RCC 7860 (cell line): ENCODE results near the gene PPP1CB.

ENCODE experiments used
- DNase-seq: peaks from one replicate; pipeline ENCODE4 v3.0.0-alpha.2; 2015; ENCODE audit warnings: low spot score
- FAIRE-seq: peaks from 2 replicates; lab custom pipeline; 2012; peaks lifted over from hg19 to GRCh38; lab: Jason Lieb, UNC

The PPP1CB gene

DNA sequence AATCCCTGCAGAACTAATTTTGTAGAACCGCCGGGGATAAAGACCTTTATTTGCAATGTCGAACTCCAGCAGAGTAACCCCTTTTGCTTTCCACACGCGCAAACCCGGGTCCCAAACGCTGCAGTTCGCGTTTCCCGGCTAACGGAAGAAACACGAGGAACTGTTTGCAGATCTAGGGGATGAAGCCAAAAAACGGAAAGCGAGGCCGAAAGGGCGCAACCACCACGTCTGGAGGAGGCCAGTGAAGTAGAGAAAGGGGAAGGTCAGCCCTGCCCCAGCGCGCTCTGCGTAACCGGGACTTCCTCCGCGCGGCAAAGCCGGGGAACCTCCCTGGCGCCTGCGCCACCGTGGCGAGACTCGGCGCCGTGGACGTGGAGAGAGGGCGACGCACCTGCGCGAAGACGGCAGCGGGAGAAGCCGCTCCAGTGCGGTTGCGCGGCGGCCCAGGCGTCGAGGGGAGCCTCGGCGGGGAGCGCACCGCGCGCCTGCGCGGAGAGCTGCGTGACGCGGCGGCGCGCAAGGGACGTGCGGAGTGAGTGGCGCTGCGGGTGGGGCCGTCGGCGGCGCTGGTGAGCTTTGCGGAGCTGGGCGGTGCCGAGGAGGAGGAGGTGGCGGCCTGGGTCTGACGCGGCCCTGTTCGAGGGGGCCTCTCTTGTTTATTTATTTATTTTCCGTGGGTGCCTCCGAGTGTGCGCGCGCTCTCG is at the start of gene PPP1CB:
TSS of gene PPP1CB (plus strand) at position 579 of the 704 bp plus-strand sequence. CDS start 295 bp downstream, outside the sequence.
- FAIRE-seq: no peak
- DNase-seq: peak; percentile 89

DNA sequence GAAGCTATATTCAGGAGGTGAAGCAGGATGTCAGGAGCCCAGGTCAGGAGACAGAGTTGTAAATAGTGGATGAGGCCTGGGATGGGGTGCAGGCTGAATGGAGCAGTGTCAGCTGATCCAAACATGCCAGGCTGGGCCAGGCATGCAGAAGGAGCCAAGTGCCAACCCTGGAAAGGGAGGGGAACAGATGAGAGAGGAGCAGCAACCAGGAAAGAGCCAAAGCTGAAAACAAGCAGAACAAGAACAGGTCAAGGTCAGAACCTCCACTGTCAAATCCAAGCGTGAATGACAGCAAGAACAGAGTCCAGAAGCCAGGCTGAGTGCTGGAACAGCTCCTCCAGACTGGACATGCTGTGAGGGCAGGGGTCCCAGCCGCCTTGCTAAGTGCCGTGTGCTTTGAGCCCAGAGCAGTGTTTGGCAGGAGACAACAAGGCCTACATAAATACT is 49.2 kb upstream of the PPP1CB start:
- no peak for DNase-seq
- FAIRE-seq: no peak

DNA sequence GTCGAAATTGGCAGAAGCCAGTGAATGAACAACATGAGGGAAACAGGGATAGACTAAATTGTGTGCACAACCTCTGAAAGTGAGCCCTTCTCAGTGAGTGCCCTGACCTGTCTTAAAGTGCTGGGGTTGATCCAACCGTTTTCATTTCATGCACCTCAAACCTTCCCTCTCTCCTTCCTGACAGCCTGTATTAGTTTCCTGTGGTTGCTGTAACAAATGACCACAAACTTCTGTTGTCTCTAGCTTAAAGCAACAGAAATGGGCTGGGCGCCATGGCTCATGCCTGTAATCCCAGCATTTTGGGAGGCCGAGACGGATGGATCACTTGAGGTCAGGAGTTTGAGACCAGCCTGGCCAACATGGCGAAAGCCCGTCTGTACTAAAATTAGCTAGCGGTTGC is 48.8 kb upstream of the PPP1CB start:
- FAIRE-seq (no peak), DNase-seq (no peak)

DNA sequence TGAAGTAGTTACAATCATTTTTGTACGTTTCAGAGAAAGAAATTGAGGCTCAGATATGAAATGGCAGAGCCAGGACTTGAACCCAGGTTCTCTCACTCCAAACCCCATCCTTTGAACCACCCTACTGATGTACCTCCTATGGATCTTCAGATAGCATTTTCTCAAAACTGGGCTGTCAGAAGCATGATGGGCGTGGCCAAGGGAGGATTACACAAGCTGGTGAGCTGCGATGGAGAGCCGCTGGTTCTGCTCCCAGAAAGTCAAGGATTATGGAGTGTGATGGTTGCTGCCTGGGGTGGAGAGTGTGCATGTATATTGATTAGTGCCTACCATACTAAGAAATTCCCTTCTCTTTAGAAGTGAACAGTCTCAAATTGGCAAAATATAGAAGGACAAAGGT is 47.0 kb upstream of the PPP1CB start:
- FAIRE-seq (no peak), DNase-seq (no peak)

DNA sequence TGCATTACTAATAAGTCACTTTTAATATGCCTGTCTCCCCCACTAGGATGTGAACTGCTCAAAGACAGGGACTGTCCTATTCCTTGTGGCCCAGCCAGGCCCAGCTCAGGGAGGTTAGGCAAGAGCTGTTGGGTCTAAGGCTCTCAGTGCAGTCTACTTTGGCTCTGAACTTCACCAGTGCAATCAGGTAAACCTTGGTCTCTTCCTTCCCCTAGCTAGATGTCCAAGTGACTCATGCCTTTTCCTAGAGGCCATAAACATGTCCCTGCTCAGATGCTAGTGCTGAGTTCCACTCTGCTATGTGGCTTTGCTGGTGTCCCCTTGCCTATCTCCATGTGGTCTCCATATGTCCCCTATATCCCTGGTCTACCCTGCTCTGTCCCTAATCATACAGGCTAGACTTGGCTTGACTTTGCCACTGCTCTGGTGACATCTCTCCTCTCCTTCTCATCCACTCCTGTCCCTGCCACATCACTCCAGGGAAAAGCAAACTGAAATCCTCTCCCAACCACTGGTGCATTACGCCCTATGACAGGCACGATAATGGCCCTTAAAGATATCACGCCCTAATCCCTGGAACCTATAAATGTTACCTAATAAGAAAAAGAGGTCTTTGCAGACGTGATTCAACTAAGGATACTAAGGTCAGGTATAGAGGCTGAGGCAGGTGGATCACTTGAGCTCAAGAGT is 45.7 kb upstream of the PPP1CB start:
- no peak for DNase-seq
- no peak for FAIRE-seq

DNA sequence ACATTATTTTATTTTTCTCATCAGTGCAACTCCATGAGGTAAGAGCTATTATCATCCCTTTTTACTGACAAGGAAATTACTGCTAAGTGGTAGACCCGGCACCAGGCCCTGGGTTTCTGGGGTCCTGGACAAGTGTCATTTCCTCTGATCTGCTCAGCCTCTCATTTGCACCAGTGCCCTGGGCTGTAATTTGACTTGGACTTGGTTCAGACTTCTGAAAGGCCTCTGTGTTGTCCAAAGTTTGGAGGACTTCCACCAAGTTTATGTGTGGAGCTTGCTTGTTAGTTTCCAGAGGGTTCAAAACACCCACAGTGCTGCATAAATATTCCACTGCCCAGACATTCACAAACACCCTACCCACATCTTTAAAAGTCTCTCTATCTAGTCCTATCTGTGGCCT is 44.0 kb upstream of the PPP1CB start:
- DNase-seq: no peak

DNA sequence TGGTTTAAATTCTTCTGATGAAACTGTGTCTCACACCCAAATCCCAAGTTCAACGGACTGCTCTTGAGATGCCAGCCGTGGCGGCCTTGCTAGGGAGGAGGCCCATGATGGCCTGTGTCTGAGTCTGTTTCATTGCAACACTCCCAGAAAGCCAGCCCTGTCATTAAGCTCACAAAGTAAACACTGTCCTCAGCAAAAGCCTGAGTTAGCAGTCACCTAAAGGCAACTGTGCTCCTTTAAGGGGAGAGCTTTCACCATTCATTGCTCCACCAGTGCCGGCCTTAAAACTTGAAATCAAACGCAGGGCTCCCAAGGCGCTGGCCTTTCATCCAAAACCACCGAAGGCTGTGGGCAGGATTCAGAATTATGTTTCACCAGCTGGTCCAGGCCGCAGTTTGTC is 42.5 kb upstream of the PPP1CB start:
- DNase-seq (no peak), FAIRE-seq (no peak)

More for the DNA sequence above, 44.0 kb upstream of the PPP1CB start:
- FAIRE-seq: no peak

DNA sequence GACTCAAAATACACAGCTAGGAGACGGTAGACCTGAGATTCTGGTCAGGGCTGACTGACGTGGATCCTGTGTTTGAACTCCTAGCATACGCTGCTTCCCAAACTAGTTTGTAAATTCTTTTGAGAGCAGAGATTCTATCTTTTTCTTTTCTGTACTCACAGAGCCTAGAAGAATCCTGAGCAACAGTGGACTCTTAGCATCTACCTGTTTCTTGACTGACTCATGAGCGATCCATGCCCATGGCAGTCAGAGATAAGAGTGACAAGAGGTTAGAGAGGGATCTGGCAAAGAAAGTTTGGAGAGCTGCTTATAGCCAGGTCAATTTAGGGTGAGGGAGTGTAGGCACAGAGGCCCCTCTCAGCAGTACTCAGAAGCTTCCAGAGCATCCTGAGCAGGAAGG is 41.1 kb upstream of the PPP1CB start:
- FAIRE-seq (no peak), DNase-seq (no peak)

DNA sequence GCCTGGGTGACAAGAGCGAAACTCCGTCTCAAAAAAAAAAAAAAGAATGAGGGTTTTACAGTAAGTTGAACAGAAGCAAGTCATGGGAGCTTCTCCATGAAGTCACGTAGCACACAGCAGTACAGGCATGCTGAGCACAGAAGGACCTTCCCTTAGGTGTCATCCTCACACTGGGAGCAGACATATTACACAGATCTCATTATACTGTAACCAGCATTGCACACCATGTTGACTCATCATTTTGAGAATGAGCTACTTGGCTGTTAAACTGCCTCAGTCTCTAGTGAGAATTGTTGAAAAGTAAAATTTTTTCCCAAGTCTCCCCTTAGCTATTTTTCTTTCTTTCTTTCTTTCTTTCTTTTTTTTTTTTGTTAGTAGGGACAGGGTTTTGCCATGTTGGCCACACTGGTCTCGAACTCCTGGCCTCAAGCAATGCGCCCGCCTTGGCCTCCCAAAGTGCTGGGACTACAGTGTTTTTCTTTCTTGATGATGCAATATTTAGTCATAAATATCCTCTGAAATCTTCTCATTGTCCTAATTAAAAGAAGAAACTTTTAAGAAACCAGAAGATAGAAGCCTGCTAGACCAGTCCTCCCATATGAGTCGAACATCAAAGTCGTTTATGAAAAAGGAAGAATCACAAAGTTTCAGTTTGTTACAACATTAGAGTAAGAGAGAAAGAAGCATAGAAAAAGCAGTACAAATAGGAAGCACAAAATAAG is 37.9 kb upstream of the PPP1CB start:
- peak; percentile 85 for FAIRE-seq
- peak; percentile 87 for DNase-seq

DNA sequence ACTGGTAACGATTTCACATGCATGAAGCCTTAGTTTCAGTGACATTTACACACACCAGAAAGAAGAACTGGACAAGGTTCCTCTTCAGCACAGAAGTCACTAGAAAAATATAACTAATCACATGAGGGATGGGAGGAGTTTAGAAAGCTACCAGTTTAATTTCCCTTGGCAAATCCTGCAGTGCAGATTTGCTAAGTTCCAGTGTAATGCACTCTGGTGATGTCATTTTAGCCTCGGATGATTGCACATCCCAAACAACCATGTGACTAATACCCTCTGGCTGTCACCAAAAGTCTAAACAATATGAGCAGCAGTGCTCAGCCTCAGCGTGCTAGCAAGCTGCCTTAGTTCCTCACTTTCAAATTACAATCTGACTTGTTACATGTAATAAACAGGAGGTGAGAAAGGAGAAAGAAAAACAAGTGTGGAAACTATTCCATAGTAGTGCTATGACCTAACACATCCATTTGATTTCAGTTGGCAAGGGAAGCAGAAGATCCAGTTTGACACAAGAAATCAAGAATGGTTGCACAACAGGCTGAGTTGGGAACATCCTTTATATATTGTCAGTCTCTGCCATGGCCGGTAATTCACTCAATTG is 35.3 kb upstream of the PPP1CB start:
- FAIRE-seq: peak; percentile 97
- DNase-seq: peak; percentile 95

DNA sequence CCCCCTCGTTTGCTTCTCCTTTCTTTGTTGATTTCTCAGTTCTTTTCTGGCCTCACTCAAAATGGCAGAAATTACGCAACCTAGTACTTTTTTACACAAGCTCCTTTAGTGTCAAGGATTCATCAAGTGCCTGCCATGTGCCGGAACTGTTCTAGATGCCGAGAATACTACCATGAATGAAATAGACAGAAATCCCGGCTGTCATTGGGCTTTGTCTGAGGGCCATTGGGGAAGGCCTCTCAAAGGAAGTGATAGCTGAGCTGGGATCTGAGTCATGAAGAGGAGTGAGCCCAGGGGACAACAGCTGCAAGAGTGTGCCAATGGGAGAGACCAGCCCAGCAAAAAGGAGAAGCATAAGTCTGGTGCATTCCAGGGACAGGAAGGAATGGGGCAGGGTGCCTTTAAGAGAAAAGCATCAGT is 34.3 kb upstream of the PPP1CB start:
- DNase-seq (peak; percentile 92), FAIRE-seq (peak; percentile 82)

DNA sequence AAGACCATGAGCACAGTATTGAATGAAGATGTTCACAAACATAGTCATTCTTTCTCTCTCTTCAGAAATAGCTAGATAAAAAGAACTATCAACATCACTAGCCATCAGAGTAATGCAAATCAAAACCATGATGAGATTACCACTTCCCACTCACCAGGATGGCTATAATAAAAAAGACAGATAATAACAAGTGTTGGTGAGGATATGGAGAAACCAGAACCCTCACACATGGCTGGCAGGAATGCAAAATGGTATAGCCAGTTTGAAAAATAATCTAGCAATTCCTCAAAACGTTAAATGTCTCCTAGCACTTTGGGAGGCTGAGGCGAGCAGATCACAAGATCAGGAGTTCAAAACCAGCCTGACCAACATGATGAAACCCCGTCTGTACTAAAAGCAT is 31.3 kb upstream of the PPP1CB start:
- DNase-seq: no peak
- no peak for FAIRE-seq

DNA sequence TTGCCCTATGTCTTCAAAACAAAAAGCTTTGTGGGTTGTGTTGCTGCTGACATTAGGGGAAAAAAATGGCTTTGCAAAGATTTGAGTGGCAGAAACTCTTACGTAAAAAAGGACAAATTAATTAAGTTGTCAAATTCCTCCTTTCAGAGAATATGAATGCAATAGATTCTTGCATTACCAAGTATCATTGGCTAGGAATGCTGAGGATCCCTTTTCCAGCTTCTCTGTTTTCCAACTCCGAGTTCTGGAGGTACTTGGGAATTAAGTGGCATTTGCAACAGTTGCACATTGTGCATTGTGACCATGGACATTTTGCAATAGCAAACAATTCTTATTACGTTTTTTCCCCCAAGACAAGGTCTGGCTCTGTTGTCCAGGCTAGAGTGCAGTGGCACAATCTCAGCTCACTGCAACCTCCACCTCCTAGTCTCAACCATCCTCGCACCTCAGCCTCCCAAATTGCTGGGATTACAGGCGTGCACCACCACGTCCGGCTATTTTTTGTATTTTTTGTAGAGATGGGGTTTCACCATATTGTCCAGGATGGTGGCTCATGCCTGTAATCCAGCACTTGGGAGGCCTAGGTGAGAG is 29.9 kb upstream of the PPP1CB start:
- FAIRE-seq: no peak
- DNase-seq: no peak

DNA sequence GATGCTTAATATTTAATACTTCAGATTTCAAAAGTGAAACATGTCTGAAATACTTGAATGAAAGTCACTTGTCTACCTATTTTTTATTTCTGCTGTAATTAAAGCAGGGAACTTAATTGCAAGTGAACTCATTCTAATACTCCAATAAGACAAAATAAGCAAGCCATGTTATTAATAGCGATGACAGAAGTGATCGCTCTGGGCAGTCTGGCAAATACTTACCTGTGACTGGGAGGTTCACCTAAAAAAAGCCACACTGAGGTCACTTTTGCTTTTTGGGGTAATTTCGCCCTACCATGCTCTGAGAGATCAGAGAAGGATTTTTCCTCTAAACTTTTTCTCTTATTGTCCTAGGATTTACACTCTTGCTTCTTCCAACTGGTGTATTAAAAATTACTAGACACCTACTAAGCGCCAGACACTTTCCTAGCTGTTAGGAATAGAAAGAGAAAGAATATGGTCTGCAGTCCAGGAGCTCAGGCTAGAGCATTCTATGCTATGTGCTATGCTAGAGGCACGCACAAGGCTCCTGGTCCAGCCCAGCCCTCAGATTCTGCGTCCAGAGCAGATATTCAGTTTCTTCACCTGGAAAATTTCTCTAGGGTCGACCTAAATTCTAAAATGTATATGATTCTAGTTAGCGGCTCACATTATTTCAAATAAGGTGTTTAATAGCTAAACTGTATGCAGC is 26.5 kb upstream of the PPP1CB start:
- no peak for FAIRE-seq
- DNase-seq: no peak

DNA sequence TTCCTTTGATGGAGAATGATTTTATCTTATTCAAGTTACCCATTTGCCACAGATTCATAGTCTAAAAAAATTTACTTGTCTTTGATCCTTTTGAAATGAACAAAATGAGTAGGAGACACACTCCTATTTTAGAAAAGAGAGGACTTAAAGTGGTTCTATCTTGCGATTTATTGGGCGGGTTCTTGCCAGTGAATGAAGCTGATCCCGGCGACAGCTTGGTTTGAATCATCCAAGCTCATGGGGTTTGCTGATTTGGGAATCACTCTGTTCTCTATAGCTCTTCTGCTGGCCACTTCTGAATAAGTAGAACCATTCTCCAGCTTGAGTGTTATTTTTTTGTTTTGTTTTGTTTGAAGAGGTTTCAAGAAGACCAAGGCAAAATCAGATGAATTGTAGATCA is 25.5 kb upstream of the PPP1CB start:
- no peak for DNase-seq
- FAIRE-seq: no peak

DNA sequence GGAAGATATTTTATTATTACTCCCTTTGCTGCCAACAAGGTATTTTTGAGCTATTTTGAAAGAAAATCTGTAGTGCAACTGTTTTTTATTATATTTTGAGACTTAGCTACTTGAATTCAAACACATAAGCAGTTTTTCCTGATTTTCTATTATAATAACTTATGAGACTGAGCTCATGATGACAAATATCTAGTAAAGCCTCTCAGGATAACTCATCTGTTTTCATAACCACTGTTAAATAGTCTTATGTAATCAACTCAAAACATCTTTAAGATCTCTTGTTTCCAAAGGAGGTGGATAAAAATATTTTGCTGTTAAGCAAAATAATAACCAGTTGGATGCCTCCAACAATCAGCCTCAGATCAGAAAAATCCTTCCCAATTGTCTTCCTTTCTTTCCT is 21.9 kb upstream of the PPP1CB start:
- FAIRE-seq: no peak

DNA sequence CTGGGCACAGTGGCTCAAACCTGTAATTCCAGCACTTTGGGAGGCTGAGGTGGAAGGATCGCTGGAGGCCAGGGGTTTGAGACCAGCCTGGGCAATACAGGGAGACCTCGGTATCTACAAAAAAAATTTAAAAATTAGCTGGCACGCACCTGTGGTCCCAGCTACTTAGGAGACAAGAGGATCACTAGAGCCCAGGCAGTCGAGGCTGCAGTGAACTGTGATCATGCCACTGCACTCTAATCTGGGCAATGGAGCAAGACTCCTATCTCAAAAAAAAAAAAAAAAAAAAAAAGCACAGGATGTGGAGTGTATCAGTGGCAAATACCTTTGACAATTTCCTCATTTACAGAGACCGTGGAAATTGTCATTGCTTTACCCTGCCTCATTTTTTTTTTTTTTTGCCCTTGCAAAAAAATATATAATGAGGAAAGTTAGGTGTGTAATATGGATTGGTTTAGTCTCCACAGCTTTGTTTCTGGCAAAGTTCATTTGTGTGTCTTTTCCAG is 20.9 kb upstream of the PPP1CB start:
- DNase-seq (no peak), FAIRE-seq (no peak)

More for the DNA sequence above, 21.9 kb upstream of the PPP1CB start:
- DNase-seq: no peak

DNA sequence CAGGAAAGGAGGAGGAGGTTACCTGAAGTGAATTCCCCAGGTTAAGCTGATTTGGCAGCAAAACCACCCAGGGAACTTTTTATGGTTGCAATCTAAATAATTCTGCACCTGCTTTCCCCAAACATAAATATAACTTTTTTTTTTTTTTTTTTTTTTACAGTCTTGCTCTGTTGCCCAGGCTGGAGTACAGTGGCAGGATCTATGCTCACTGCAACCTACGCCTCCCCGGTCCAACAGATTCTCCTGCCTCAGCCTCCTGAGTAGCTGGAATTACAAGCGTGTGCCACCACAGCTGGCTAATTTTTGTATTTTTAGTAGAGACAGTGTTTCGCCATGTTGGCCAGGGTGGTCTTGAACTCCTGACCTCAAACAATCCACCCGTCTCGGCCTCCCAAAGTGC is 16.1 kb upstream of the PPP1CB start:
- DNase-seq (no peak), FAIRE-seq (no peak)

DNA sequence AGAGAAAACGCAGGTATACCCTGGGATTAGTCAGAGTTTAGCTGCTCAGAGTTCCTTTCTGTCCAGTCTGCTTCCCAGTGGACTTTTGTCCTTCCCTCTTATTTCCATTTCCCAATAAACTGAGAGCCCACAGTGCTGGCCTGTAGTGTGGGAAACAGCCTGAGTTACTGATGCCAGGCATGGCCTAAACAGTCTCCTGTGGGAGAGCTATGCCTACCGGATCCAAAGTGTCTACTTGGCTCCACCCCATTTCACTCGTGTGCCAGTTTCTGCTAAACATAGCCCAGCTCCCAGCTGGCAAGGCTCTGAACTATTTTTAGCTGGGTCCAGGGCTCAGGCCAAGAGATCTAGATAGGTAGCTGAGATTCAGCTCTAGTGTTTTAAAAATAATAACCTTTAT is 15.6 kb upstream of the PPP1CB start:
- FAIRE-seq: no peak
- DNase-seq: no peak

DNA sequence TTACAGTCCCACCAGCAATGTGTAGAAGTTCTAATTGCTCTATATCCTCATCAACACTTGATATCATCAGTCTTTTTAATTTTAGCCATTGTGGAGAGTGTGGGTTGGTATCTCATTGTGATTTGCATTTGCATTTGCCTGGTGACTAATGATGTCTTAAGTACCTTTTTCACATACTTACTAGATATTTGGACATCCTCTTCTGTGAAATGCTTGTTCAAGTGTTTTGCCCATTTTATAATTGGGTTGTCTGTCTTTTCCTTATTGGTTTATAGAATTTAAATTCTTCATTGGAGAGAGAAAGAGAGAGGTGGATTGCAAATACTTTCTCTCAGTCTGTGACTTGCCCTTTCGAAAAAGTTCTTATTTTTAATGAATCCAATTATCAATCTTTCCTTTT is 14.0 kb upstream of the PPP1CB start:
- DNase-seq: no peak
- no peak for FAIRE-seq
